ENCODE measurements around the gene YBEY. TPM values are rescaled to one million over a fixed set of nuclear protein-coding genes. Genes with fewer than 3 reads are reported as not detected.

Gene YBEY
- polyA plus RNA-seq, 3 donors from 2014 or later = 14.2 to 23.5 (median 22.1) TPM

DNA sequence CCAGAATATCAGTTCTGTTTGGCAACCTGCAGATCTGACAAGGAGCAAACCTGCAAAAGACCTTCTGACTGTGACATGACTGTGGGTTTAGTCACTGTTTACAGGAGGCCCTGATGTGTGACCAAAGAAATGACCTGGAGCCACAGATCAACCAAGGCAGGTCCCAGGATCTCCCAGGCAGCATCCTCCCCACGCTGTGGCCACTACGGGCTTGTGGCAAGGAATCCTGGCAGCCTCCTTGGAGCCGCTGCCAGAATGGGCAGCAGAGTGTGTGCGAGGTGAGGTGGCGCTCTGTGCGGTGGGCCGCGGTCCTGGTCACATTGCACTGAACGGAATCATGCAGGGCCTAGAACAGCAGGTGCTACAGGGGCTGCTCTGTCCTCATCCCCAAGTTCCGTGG is 16.7 kb upstream of the YBEY start:
- Mint-ChIP-seq H3K4me1 (peaks cover 0 to 5% of the 10 kb centered on the region in 2 donors), H3K27me3 (ENCODE audit: low read depth in 3 of 3) (peaks cover 0 to 2% (median 2%) of the 10 kb centered on the region in 3 donors), H3K27ac (peak overlapping the region in 1 of 6 donors; percentile 0), H3K4me3 (no peak overlapping the region), H3K36me3 (peaks cover 28 to 48% (median 31%) of the 10 kb centered on the region in 3 donors), H3K9me3 (no peaks in the 10 kb centered on the region)
- no peak for DNase-seq

- DNase-seq = no peak
- H3K36me3 Mint-ChIP-seq = peaks cover 31 to 54% (median 39%) of the 10 kb centered on the region in 3 donors
- peaks cover 2 to 11% of the 10 kb centered on the region in 2 donors for H3K4me1 Mint-ChIP-seq
- H3K27ac Mint-ChIP-seq = peak overlapping the region in 2 of 6 donors; percentile 29 to 41
- H3K4me3 Mint-ChIP-seq = no peak overlapping the region
- H3K9me3 Mint-ChIP-seq = no peaks in the 10 kb centered on the region
- peaks cover 0 to 4% (median 0%) of the 10 kb centered on the region in 3 donors for H3K27me3 Mint-ChIP-seq (ENCODE audit: low read depth in 3 of 3)
Observed at GRCh38 chr21:46273341-46273740, 12.8 kb upstream of the YBEY start.

- peaks cover 28 to 62% (median 43%) of the 10 kb centered on the region in 3 donors for H3K36me3 Mint-ChIP-seq
- H3K9me3 Mint-ChIP-seq = no peaks in the 10 kb centered on the region
- no peak for DNase-seq
- H3K4me1 Mint-ChIP-seq = peaks cover 2 to 11% of the 10 kb centered on the region in 2 donors
- no peak overlapping the region for H3K4me3 Mint-ChIP-seq
- peak overlapping the region in 3 of 6 donors; percentile 18 to 49 (median 34) for H3K27ac Mint-ChIP-seq
- H3K27me3 Mint-ChIP-seq (ENCODE audit: low read depth in 3 of 3) = peaks cover 0 to 4% (median 0%) of the 10 kb centered on the region in 3 donors
Observed at GRCh38 chr21:46274797-46275390, 11.2 kb upstream of the YBEY start.

GRCh38 chr21:46284077-46284644 is 2.0 kb upstream of the YBEY start:
- Mint-ChIP-seq H3K4me1 (peaks cover 50 to 68% of the 10 kb centered on the region in 2 donors), H3K36me3 (peaks cover 12 to 27% (median 14%) of the 10 kb centered on the region in 3 donors), H3K27ac (peak overlapping the region; percentile 5 to 80 (median 68)), H3K27me3 (ENCODE audit: low read depth in 3 of 3) (peaks cover 3 to 17% (median 4%) of the 10 kb centered on the region in 3 donors), H3K4me3 (peak overlapping the region; percentile 40 to 89 (median 69)), H3K9me3 (no peaks in the 10 kb centered on the region)
- DNase-seq = no peak

DNA sequence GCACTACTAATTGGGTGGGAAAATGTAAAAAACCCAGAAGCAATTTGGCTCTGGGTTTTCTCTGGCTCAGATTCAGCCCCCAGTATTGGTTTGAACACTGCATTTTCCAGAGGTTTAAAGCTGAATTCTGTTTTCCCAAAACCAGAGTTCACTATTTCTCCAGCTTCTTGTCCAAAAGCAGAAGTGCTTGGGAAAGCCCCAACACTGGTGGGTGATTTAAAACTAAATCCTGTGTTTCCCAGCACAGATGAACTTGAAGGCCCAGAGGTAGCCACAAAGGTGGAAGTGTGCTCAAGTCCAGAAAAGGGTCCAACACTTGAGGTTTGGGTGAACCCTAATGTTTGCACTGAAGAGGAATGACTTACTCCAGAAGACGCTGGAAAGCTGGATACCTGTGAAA is 1.4 kb upstream of the YBEY start:
- H3K4me1 Mint-ChIP-seq = peaks cover 52 to 72% of the 10 kb centered on the region in 2 donors
- peaks cover 10 to 24% (median 16%) of the 10 kb centered on the region in 3 donors for H3K36me3 Mint-ChIP-seq
- no peak for DNase-seq
- peak overlapping the region in 5 of 6 donors; percentile 84 to 94 (median 91) for H3K27ac Mint-ChIP-seq
- H3K4me3 Mint-ChIP-seq = peak overlapping the region; percentile 89 to 99 (median 95)
- H3K9me3 Mint-ChIP-seq = no peaks in the 10 kb centered on the region
- H3K27me3 Mint-ChIP-seq (ENCODE audit: low read depth in 3 of 3) = peaks cover 3 to 17% (median 4%) of the 10 kb centered on the region in 3 donors

GRCh38 chr21:46285206-46285661 is 908 bp upstream of the YBEY start, which contains the start of gene MCM3AP:
Gene MCM3AP (minus strand): TSS chr21:46285611. CDS start chr21:46285286, 325 bp downstream.
- peaks cover 3 to 17% (median 4%) of the 10 kb centered on the region in 3 donors for H3K27me3 Mint-ChIP-seq (ENCODE audit: low read depth in 3 of 3)
- peaks cover 54 to 72% of the 10 kb centered on the region in 2 donors for H3K4me1 Mint-ChIP-seq
- peak within 1 kb of the TSS; percentile 95 to 100 (median 98) for H3K4me3 Mint-ChIP-seq
- H3K27ac Mint-ChIP-seq = peak within 1 kb of the TSS; percentile 86 to 99 (median 98)
- peaks cover 7 to 22% (median 19%) of the 10 kb centered on the region in 3 donors for H3K36me3 Mint-ChIP-seq
- no peaks in the 10 kb centered on the region for H3K9me3 Mint-ChIP-seq
- no peak for DNase-seq

DNA sequence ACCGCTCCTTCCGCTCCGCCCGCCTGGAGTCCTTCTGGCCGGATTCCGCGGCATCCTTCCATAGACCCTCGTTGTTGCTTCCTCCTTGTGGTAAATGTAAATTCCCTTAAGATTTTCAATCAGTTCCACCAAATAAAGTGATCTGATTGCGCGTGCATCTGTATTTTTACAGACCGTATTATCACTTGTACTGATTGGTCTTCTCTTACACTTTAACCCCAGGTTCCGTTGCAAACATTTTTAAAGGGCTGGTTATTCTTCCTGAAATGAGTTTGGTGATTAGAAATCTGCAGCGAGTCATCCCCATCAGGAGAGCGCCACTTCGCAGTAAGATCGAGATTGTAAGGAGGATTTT is 483 bp downstream of the YBEY start:
- no peak for DNase-seq
- H3K27me3 Mint-ChIP-seq (ENCODE audit: low read depth in 3 of 3) = peaks cover 3 to 17% (median 4%) of the 10 kb centered on the region in 3 donors
- no peaks in the 10 kb centered on the region for H3K9me3 Mint-ChIP-seq
- H3K4me3 Mint-ChIP-seq = peak overlapping the region; percentile 93 to 100 (median 98)
- H3K27ac Mint-ChIP-seq = peak overlapping the region; percentile 86 to 99 (median 98)
- H3K4me1 Mint-ChIP-seq = peaks cover 47 to 61% of the 10 kb centered on the region in 2 donors
- peaks cover 7 to 22% (median 19%) of the 10 kb centered on the region in 3 donors for H3K36me3 Mint-ChIP-seq

DNA sequence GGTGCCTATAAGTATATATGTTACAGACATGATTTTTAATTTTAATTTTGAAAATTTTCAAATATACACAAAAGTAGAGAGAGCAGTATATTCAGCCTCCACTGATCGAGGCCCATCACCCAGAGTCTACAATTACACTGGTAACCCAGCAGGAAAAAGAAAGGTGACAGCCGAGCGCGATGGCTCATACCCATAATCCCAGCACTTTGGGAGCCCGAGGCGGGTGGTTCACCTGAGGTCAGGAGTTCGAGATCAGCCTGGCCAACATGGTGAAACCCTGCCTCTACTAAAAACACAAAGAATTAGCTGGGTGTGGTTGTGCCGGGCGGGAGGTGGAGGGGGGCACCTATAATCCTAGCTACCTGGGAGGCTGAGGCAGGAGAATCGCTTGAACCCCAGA is 1.4 kb downstream of the YBEY start:
- H3K36me3 Mint-ChIP-seq = peaks cover 7 to 28% (median 25%) of the 10 kb centered on the region in 3 donors
- peak overlapping the region in 1 of 6 donors; percentile 99 for H3K27ac Mint-ChIP-seq

DNA sequence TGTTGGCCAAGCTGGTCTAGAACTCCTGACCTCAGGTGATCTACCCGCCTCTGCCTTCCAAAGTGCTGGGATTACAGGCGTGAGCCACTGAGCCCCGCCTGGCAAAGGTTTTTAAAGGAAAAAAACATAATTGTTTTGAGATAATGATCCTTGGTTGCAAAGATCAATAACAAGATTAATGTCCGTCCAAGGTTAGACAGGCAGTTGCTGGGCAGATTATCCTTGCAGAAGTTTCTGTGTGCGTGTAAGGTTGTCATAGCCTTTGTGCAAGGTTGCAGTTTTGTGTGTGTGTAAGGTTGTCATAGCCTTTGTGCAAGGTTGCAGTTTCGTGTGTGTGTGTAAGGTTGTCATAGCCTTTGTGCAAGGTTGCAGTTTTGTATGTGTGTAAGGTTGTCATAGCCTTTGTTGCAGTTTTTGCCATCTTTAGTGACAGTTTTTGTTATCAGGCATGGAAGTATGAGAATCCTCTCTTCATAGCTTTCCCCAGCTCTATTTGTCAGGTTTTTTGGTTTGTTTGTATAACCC is 3.6 kb downstream of the YBEY start:
- DNase-seq = no peak
- Mint-ChIP-seq H3K27ac (no peak overlapping the region), H3K9me3 (no peaks in the 10 kb centered on the region), H3K36me3 (peaks cover 7 to 19% (median 17%) of the 10 kb centered on the region in 3 donors), H3K4me1 (peaks cover 29 to 34% of the 10 kb centered on the region in 2 donors), H3K27me3 (ENCODE audit: low read depth in 3 of 3) (peaks cover 3 to 14% (median 4%) of the 10 kb centered on the region in 3 donors), H3K4me3 (no peak overlapping the region)

More for the DNA sequence above, 1.4 kb downstream of the YBEY start:
- Mint-ChIP-seq H3K4me3 (peak overlapping the region in 4 of 5 donors; percentile 12 to 100 (median 56)), H3K9me3 (no peaks in the 10 kb centered on the region), H3K27me3 (ENCODE audit: low read depth in 3 of 3) (peaks cover 3 to 16% (median 4%) of the 10 kb centered on the region in 3 donors), H3K4me1 (peaks cover 46 to 53% of the 10 kb centered on the region in 2 donors)
- no peak for DNase-seq

- peaks cover 2 to 7% (median 6%) of the 10 kb centered on the region in 3 donors for H3K27me3 Mint-ChIP-seq (ENCODE audit: low read depth in 3 of 3)
- DNase-seq = no peak
- peaks cover 6 to 19% (median 17%) of the 10 kb centered on the region in 3 donors for H3K36me3 Mint-ChIP-seq
- no peak overlapping the region for H3K4me3 Mint-ChIP-seq
- no peaks in the 10 kb centered on the region for H3K9me3 Mint-ChIP-seq
- H3K27ac Mint-ChIP-seq = no peak overlapping the region
- peaks cover 23 to 25% of the 10 kb centered on the region in 2 donors for H3K4me1 Mint-ChIP-seq
Observed at GRCh38 chr21:46291561-46291960, 5.4 kb downstream of the YBEY start.

DNA sequence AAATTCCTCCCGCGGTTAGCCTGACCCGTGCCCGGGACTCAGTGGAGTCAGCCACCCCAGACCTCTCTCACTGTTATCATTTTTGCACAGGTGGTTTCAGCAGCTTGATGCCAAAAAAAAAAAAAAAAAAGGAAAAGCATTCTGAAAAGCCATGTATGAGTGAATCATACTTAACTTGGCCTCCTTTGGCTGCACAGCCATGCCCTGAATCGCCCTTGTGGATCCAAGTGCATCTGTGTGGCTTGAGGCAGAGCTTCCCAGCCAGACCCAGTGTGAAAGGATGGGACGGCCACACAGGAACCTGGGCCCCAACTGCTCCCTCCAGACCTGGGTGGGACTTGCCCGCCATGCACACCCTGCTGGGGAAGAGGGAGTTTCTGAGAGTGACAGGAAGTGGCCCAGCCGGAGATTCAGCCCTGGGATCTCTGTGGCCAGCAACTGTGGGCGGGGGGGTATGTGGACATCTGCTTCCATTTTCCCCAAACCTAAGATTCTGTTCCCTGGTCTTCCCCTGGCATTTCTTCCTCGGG is 8.6 kb downstream of the YBEY start:
- H3K27ac Mint-ChIP-seq = peak overlapping the region in 4 of 6 donors; percentile 22 to 57 (median 28)
- no peak for DNase-seq
- no peaks in the 10 kb centered on the region for H3K9me3 Mint-ChIP-seq
- H3K4me1 Mint-ChIP-seq = peaks cover 8 to 17% of the 10 kb centered on the region in 2 donors
- peaks cover 0 to 14% (median 11%) of the 10 kb centered on the region in 3 donors for H3K36me3 Mint-ChIP-seq
- H3K27me3 Mint-ChIP-seq (ENCODE audit: low read depth in 3 of 3) = peaks cover 0 to 5% (median 3%) of the 10 kb centered on the region in 3 donors
- no peak overlapping the region for H3K4me3 Mint-ChIP-seq

- Mint-ChIP-seq H3K36me3 (peaks cover 0 to 11% (median 9%) of the 10 kb centered on the region in 3 donors), H3K27me3 (ENCODE audit: low read depth in 3 of 3) (peaks cover 0 to 5% (median 3%) of the 10 kb centered on the region in 3 donors), H3K4me1 (peaks cover 8 to 15% of the 10 kb centered on the region in 2 donors), H3K9me3 (no peaks in the 10 kb centered on the region), H3K4me3 (no peak overlapping the region), H3K27ac (peak overlapping the region in 3 of 6 donors; percentile 22 to 57 (median 23))
- no peak for DNase-seq
Observed at GRCh38 chr21:46295177-46295770, 9.1 kb downstream of the YBEY start.
